B cell (primary cell): Measurements from ENCODE around the gene GTF2H4.

Experiments used
- CTCF ChIP-seq: fragments of 200-600 bp; IDR thresholded peaks from one replicate; pipeline ENCODE4 v1.8.0; 2022; ENCODE audit warnings: antibody characterized with exemption, mild to moderate bottlenecking
- EZH2 ChIP-seq: IDR thresholded peaks from 2 replicates; pipeline ENCODE4 v1.6.1; 2012; ENCODE audit warnings: borderline replicate concordance, low read depth, mild to moderate bottlenecking, moderate library complexity, low read length; ENCODE audit not compliant: insufficient read depth, poor library complexity, severe bottlenecking

- no peak for TF ChIP-seq CTCF
- TF ChIP-seq EZH2: no peak
Measured at GRCh38 chr6:30918670-30919069, 10.7 kb downstream of the GTF2H4 start.
